ENCODE data around the gene IL32.

The IL32 gene

GRCh38 chr16:3065069-3065741 lies at the start of gene IL32:
Gene IL32 (plus strand): TSS chr16:3065640. CDS start chr16:3065812, 172 bp downstream.
- FAIRE-seq = no peak

- no peak for FAIRE-seq
Measured at GRCh38 chr16:3015865-3016521, 49.4 kb upstream of the IL32 start.

- FAIRE-seq = no peak
Measured at GRCh38 chr16:3017344-3017743, 48.1 kb upstream of the IL32 start.

- FAIRE-seq = no peak
Measured at GRCh38 chr16:3017794-3018506, 47.5 kb upstream of the IL32 start, which contains the start of gene CLDN6. Gene CLDN6 (minus strand): TSS chr16:3018183. CDS start chr16:3016021, 2,162 bp downstream.

GRCh38 chr16:3019594-3020246 lies 45.7 kb upstream of the IL32 start:
- FAIRE-seq = no peak

- FAIRE-seq = no peak
Measured at GRCh38 chr16:3020247-3020603, 45.2 kb upstream of the IL32 start, which contains the start of gene TNFRSF12A. Gene TNFRSF12A (plus strand): TSS chr16:3020368. CDS start chr16:3020398, 30 bp downstream.

GRCh38 chr16:3020604-3021448 lies 44.6 kb upstream of the IL32 start:
- no peak for FAIRE-seq

DNA sequence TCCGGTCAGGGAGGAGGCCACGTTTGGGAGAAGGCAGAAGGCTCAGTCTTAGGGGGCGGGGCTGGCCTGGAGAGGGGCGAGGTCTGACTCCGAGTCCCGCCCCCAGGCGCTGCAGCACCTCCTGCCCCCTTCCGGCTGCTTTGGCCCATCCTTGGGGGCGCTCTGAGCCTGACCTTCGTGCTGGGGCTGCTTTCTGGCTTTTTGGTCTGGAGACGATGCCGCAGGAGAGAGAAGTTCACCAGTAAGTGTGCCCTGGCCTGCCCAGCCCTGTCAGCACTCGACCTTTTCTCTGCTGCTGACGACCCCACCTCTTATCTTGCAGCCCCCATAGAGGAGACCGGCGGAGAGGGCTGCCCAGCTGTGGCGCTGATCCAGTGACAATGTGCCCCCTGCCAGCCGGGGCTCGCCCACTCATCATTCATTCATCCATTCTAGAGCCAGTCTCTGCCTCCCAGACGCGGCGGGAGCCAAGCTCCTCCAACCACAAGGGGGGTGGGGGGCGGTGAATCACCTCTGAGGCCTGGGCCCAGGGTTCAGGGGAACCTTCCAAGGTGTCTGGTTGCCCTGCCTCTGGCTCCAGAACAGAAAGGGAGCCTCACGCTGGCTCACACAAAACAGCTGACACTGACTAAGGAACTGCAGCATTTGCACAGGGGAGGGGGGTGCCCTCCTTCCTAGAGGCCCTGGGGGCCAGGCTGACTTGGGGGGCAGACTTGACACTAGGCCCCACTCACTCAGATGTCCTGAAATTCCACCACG lies 43.8 kb upstream of the IL32 start:
- FAIRE-seq = no peak

- FAIRE-seq = no peak
Measured at GRCh38 chr16:3022208-3022683, 43.2 kb upstream of the IL32 start.

- no peak for FAIRE-seq
Measured at GRCh38 chr16:3022684-3023414, 42.6 kb upstream of the IL32 start.

- no peak for FAIRE-seq
Measured at GRCh38 chr16:3023415-3023668, 42.1 kb upstream of the IL32 start.

DNA sequence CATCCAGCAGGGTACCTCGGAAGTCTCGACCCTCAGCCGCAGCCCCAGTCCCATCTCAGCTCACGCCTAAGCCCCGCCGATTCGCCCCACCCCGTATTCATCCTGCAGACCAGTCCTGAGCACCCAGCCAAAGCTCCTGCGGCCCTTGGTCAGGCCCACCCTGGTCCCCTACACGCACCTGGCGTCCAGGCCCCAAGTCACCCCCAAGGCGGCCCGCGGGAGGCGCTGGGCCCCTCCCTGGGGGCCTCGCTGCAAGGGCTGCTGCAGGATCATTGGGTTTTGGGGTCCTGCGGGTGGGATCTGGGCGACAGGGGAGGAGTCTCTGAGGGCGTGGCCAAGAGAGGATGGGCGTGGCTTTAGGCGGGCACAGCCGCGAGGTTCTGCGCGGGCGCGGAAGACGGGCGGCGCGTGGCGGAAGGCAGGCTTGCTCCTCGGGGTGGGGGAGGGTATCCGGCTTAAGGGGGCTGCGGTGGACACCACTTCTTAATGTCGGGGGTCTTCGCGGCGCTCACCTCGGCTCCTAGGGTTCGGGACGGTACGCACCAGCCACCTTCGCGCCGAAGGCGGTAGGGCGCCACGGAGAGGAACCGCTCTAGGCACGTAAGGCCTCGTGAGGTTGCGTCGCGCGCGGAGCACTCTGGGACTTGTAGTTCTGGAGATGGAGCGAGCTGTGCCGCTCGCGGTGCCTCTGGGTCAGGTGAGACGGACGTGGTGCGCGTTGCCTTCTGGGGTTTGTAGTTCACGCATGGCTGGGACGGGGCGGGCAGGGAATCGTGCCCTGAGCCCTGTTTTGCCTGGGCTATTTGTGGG lies 41.6 kb upstream of the IL32 start, which contains the start of the genes HCFC1R1 and THOC6:
TSS of gene HCFC1R1 (minus strand) at position 274 of the 810 bp plus-strand sequence. CDS start at position 273, 1 bp downstream.
TSS of gene THOC6 (plus strand) at position 367 of the 810 bp plus-strand sequence. CDS start at position 659, 292 bp downstream.
- FAIRE-seq = no peak

GRCh38 chr16:3025032-3026002 lies 40.1 kb upstream of the IL32 start:
- FAIRE-seq = no peak

DNA sequence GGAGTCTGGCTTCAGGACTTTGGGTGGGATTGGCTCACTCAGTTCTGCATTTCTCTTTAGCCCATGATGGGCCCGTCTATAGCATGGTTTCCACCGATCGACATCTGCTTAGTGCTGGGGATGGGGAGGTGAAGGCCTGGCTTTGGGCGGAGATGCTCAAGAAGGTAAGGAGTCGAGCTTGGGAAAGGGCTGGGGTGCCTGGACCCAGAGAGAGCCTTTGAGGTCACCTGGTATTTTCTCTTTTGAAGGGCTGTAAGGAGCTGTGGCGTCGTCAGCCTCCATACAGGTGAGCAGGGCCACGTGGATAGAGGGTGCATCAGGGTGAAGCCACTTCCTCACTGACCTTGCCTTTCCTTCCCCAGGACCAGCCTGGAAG lies 39.4 kb upstream of the IL32 start:
- FAIRE-seq = no peak

GRCh38 chr16:3026609-3027488 lies 38.6 kb upstream of the IL32 start:
- no peak for FAIRE-seq

DNA sequence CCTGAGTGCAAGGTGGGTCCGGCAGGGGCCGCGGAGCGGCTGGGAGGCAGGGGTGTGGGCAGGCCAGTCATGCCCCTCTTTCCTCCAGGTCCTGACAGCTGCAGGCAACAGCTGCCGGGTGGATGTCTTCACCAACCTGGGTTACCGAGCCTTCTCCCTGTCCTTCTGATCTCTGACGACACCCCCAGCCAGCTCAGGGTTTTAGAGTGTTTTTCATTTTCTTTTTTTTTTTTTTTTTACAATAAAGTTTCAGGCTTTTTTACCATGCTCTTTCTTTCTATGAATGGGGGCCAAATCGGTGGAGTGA lies 38.0 kb upstream of the IL32 start:
- no peak for FAIRE-seq

DNA sequence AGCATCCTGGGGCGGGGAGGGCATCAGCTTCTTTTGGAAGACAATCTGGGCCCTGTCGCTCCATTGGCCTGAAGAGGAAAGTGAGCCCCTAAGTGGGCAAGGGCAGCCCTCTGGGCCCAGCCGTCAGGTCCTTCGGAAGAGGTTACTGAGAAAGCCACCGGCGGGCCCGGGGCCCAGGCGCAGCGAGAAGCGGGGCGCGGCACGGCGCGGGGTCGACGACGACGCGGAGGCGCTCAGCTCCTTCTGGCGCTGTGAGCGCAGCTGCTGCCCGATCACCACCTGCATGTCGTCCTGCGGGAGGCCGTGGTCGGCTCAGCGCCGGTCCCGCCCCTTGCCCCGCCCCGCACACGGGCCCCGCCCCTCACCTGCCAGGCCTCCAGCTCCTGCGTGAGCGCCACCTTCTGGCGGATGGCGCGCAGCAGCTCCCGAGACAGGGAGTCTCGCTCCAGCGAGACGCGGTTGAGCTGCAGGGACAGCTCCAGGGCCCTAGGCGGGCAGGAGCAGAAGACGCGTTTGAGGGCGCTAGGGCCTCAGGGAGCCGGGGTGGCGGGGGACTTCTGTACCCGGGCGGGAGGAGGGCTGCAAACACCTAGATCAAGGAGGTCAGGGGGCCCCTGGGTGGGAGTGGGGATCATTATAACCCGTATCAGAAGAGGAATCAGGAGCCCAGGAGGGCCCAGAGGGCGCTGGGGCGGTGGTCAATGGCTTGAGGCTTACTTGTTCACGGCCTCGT lies 37.3 kb upstream of the IL32 start:
- no peak for FAIRE-seq
